Subcutaneous abdominal adipose tissue (tissue), 5 donors: ENCODE measurements around the gene EIF4G3.

Experiments
- H3K27ac ChIP-seq: one replicate; pipeline ENCODE4 v1.7.0; 2013; ENCODE audit warnings: low read depth, mild to moderate bottlenecking, inconsistent platforms, low read length, moderate library complexity
- H3K27me3 ChIP-seq, 5 donors: one replicate each; pipeline ENCODE4 v1.7.0; 2013; ENCODE audit warnings: low read length in 5 of 5, inconsistent platforms in 1 of 5; ENCODE audit not compliant: control insufficient read depth in 5 of 5, insufficient read depth in 4 of 5
- H3K36me3 ChIP-seq, 5 donors: one replicate each; pipeline ENCODE4 v1.7.0; 2013; ENCODE audit warnings: low read length in 5 of 5; ENCODE audit not compliant: control insufficient read depth in 5 of 5, insufficient read depth in 5 of 5
- H3K4me1 ChIP-seq, 5 donors: one replicate each; pipeline ENCODE4 v1.7.0; 2013; ENCODE audit warnings: low read length in 5 of 5, mild to moderate bottlenecking in 3 of 5, moderate library complexity in 1 of 5; ENCODE audit not compliant: control insufficient read depth in 5 of 5, insufficient read depth in 5 of 5
- H3K4me3 ChIP-seq, 5 donors: one replicate each; pipeline ENCODE4 v1.7.0; 2013; ENCODE audit warnings: low read length in 5 of 5, low read depth in 1 of 5
- H3K9ac ChIP-seq, 5 donors: one replicate each; pipeline ENCODE4 v1.7.0; 2013; ENCODE audit warnings: low read length in 5 of 5, mild to moderate bottlenecking in 4 of 5, moderate library complexity in 3 of 5
- H3K9me3 ChIP-seq, 5 donors: one replicate each; pipeline ENCODE4 v1.7.0; 2013; ENCODE audit warnings: low read length in 5 of 5; ENCODE audit not compliant: control insufficient read depth in 5 of 5
- donor health status: healthy.
- donor health status: healthy.
- donor health status: healthy.
- donor health status: healthy.
- donor health status: healthy.

EIF4G3 gene

GRCh38 chr1:21115098-21115760, 61.5 kb downstream of the EIF4G3 start:
- H3K27me3 ChIP-seq = no peaks in the 10 kb centered on the region

GRCh38 chr1:21114431-21114830, 62.3 kb downstream of the EIF4G3 start:
- Histone ChIP-seq H3K27me3 (no peaks in the 10 kb centered on the region), H3K4me3 (no peak overlapping the region), H3K4me1 (peaks cover 4 to 44% (median 31%) of the 10 kb centered on the region in 5 donors), H3K9me3 (no peaks in the 10 kb centered on the region), H3K9ac (no peak overlapping the region), H3K27ac (no peak overlapping the region), H3K36me3 (no peaks in the 10 kb centered on the region)

More at GRCh38 chr1:21115098-21115760, 61.5 kb downstream of the EIF4G3 start:
- H3K36me3 ChIP-seq = no peaks in the 10 kb centered on the region
- H3K27ac ChIP-seq = no peak overlapping the region
- no peak overlapping the region for H3K4me3 ChIP-seq
- no peaks in the 10 kb centered on the region for H3K9me3 ChIP-seq
- H3K4me1 ChIP-seq = peaks cover 4 to 44% (median 31%) of the 10 kb centered on the region in 5 donors
- peak overlapping the region in 1 of 5 donors; percentile 27 for H3K9ac ChIP-seq

- Histone ChIP-seq H3K9ac (no peak overlapping the region), H3K36me3 (peaks cover 0 to under 1% (median 0%) of the 10 kb centered on the region in 5 donors), H3K27ac (no peak overlapping the region), H3K27me3 (no peaks in the 10 kb centered on the region), H3K4me3 (no peak overlapping the region), H3K9me3 (no peaks in the 10 kb centered on the region), H3K4me1 (peaks cover 2 to 27% (median 15%) of the 10 kb centered on the region in 5 donors)
These were observed 66.5 kb downstream of the EIF4G3 start for GRCh38 chr1:21110163-21110562.

- H3K9ac ChIP-seq = no peak overlapping the region
- H3K4me1 ChIP-seq = peaks cover 0 to 11% (median 7%) of the 10 kb centered on the region in 5 donors
- H3K27me3 ChIP-seq = no peaks in the 10 kb centered on the region
- H3K9me3 ChIP-seq = no peaks in the 10 kb centered on the region
- H3K27ac ChIP-seq = no peak overlapping the region
- no peak overlapping the region for H3K4me3 ChIP-seq
- peaks cover 0 to 6% (median 2%) of the 10 kb centered on the region in 5 donors for H3K36me3 ChIP-seq
These were observed 70.0 kb downstream of the EIF4G3 start for GRCh38 chr1:21106709-21107108.

- Histone ChIP-seq H3K4me1 (peaks cover 0 to 6% (median 4%) of the 10 kb centered on the region in 5 donors), H3K27me3 (no peaks in the 10 kb centered on the region), H3K9me3 (no peaks in the 10 kb centered on the region), H3K36me3 (peaks cover 0 to 6% (median 2%) of the 10 kb centered on the region in 5 donors), H3K27ac (no peak overlapping the region), H3K9ac (no peak overlapping the region), H3K4me3 (no peak overlapping the region)
These were observed 70.5 kb downstream of the EIF4G3 start for GRCh38 chr1:21106238-21106637.

- H3K9me3 ChIP-seq = no peaks in the 10 kb centered on the region
- H3K27ac ChIP-seq = no peak overlapping the region
- no peaks in the 10 kb centered on the region for H3K27me3 ChIP-seq
- H3K9ac ChIP-seq = no peak overlapping the region
- H3K4me3 ChIP-seq = no peak overlapping the region
- peaks cover 0 to 6% (median 2%) of the 10 kb centered on the region in 5 donors for H3K36me3 ChIP-seq
- peaks cover 0 to 3% (median 1%) of the 10 kb centered on the region in 5 donors for H3K4me1 ChIP-seq
These were observed 70.9 kb downstream of the EIF4G3 start for GRCh38 chr1:21105807-21106206.

GRCh38 chr1:21104683-21105082, 72.0 kb downstream of the EIF4G3 start:
- H3K9me3 ChIP-seq = no peaks in the 10 kb centered on the region
- H3K36me3 ChIP-seq = peaks cover 0 to 6% (median 2%) of the 10 kb centered on the region in 5 donors
- H3K9ac ChIP-seq = no peak overlapping the region
- H3K27ac ChIP-seq = no peak overlapping the region
- H3K27me3 ChIP-seq = no peaks in the 10 kb centered on the region
- no peak overlapping the region for H3K4me3 ChIP-seq
- peaks cover 0 to 9% (median 8%) of the 10 kb centered on the region in 5 donors for H3K4me1 ChIP-seq

GRCh38 chr1:21100481-21100921, 76.2 kb downstream of the EIF4G3 start:
- Histone ChIP-seq H3K9ac (no peak overlapping the region), H3K27ac (no peak overlapping the region), H3K36me3 (peaks cover 0 to 6% (median 2%) of the 10 kb centered on the region in 5 donors), H3K9me3 (no peaks in the 10 kb centered on the region), H3K27me3 (no peaks in the 10 kb centered on the region), H3K4me1 (peaks cover 0 to 12% (median 8%) of the 10 kb centered on the region in 5 donors), H3K4me3 (no peak overlapping the region)

GRCh38 chr1:21099869-21100131, 76.9 kb downstream of the EIF4G3 start:
- Histone ChIP-seq H3K9me3 (no peaks in the 10 kb centered on the region), H3K4me3 (no peak overlapping the region), H3K36me3 (peaks cover 0 to 3% (median 2%) of the 10 kb centered on the region in 5 donors), H3K27ac (no peak overlapping the region), H3K27me3 (no peaks in the 10 kb centered on the region), H3K4me1 (peaks cover 0 to 12% (median 8%) of the 10 kb centered on the region in 5 donors), H3K9ac (no peak overlapping the region)

GRCh38 chr1:21099034-21099868, 77.4 kb downstream of the EIF4G3 start:
- H3K4me3 ChIP-seq = no peak overlapping the region
- H3K9me3 ChIP-seq = no peaks in the 10 kb centered on the region
- H3K9ac ChIP-seq = no peak overlapping the region
- H3K4me1 ChIP-seq = peaks cover 0 to 12% (median 8%) of the 10 kb centered on the region in 5 donors
- H3K27me3 ChIP-seq = no peaks in the 10 kb centered on the region
- H3K27ac ChIP-seq = no peak overlapping the region
- peaks cover 0 to 2% (median 0%) of the 10 kb centered on the region in 5 donors for H3K36me3 ChIP-seq
